NCI-H526 treated with DMSO at 0.1 percent for 48 hours (cell line): ENCODE results near the gene IGFBP5.

ENCODE experiments used
- DNase-seq: peaks from one replicate; lab custom pipeline; 2025; lab: John Stamatoyannopoulos, UW

Gene IGFBP5

GRCh38 chr2:216664593-216665034 is 30.7 kb downstream of the IGFBP5 start:
- no peak for DNase-seq

GRCh38 chr2:216663846-216664245 is 31.5 kb downstream of the IGFBP5 start:
- DNase-seq: no peak

DNA sequence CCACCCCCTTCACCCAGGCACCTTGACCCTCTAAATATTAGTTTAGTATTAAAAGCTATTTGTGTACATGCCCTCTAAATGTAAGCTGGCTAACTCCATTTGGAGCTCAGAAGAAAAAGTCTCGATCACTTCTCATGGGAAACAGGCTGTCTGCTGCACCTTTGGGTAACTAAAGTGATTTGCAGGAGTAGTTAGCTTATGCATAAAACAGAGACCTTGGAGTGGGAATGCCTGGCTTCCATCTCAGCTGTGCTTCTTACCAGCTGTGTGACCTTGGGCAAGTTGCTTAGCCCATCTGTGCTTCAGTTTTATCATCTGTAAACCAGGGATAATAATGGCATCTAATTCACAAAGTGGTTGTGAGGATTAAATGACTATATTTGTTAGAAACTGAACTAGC is 32.2 kb downstream of the IGFBP5 start:
- DNase-seq: no peak

GRCh38 chr2:216661639-216662375 is 33.5 kb downstream of the IGFBP5 start:
- no peak for DNase-seq

- DNase-seq: no peak
Observed at GRCh38 chr2:216661051-216661450, 34.3 kb downstream of the IGFBP5 start.

DNA sequence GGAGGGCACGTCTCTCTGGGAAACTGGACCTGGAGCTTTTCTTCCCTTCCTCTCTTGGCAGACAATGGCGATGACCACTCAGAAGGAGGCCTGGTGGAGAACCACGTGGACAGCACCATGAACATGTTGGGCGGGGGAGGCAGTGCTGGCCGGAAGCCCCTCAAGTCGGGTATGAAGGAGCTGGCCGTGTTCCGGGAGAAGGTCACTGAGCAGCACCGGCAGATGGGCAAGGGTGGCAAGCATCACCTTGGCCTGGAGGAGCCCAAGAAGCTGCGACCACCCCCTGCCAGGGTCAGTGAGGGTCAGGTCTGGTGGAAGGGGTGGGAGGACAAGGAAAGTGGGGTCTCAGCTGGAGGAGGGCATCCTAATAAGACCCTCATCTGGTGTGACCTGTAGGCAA is 34.9 kb downstream of the IGFBP5 start:
- no peak for DNase-seq

DNA sequence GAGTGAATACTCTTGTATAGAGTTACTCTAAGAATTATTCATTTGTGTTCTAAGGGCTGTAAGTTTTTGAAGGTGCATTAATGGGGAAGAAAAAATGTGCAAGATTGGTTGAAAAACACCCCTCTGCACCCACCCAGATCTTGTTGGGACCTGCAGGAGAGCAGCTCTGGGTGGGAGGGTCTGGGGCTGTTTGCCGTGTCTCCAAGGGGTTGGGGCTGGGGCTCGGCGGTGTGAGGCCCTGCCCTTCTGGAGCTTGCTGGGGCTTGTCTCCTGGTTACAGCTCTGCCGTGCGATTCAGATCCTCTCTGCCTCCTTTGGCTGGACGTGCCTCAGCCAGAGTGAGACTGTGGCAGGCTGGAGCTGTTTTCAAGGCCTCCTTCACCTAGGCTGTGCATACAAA is 36.1 kb downstream of the IGFBP5 start:
- no peak for DNase-seq

- no peak for DNase-seq
Observed at GRCh38 chr2:216658757-216659156, 36.6 kb downstream of the IGFBP5 start.

DNA sequence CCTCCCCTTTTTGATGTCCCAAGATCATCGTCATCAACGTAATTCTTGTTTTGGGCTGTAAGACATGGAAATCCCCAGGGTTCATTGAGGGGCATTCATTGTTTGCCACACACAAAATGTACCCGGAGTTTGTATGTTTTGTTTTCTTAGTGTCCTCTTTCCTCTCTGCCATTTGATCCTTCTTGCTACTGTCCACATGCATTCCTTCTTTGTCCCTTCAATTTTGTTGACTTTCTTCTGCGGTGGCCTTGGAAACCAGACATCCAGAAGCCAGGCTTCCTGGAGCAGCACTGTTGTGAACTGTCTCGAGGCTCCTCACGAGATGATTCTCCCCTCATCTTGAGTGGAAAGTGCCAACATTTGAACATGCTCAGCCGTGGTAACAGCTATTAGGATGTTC is 37.4 kb downstream of the IGFBP5 start:
- no peak for DNase-seq

- no peak for DNase-seq
Observed at GRCh38 chr2:216657086-216657855, 38.1 kb downstream of the IGFBP5 start.

GRCh38 chr2:216654528-216655052 is 40.8 kb downstream of the IGFBP5 start:
- no peak for DNase-seq

- no peak for DNase-seq
Observed at GRCh38 chr2:216653931-216654365, 41.4 kb downstream of the IGFBP5 start.

DNA sequence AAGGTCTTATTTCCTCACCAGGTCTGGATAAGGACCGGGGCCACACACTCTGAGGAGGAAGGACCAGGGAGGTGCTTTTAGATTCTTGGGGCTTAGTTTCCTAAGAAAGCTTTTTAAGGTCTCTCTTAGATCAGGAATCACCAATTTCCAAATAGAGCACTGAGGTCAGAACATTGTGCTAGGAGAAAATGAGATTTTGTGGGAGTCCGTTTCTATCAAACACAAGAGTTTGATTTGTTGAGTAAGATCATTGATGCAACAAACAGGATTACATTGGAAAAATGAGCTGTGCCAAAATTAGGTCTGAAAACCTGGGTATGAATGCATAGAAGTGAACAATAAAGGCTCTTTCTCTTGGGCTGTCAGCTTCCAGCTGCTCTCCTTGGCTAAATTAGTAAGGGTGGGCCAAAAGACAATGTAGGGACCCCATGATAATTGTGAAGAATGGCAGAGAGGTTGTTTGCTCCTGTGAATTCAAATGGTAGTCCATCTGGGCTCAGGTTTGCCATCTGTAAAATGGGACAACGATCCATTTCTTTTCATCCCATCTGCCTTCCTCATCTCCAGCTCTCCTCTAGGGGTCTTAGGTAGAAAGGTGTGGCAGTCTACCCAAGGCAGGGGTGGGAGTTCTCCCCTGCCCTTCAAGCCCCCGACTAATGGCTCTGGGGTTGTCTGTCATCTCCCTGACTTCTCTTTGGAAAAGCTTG is 42.1 kb downstream of the IGFBP5 start:
- no peak for DNase-seq

GRCh38 chr2:216652566-216652965 is 42.8 kb downstream of the IGFBP5 start:
- DNase-seq: no peak

- DNase-seq: no peak
Observed at GRCh38 chr2:216651351-216651881, 43.9 kb downstream of the IGFBP5 start.

DNA sequence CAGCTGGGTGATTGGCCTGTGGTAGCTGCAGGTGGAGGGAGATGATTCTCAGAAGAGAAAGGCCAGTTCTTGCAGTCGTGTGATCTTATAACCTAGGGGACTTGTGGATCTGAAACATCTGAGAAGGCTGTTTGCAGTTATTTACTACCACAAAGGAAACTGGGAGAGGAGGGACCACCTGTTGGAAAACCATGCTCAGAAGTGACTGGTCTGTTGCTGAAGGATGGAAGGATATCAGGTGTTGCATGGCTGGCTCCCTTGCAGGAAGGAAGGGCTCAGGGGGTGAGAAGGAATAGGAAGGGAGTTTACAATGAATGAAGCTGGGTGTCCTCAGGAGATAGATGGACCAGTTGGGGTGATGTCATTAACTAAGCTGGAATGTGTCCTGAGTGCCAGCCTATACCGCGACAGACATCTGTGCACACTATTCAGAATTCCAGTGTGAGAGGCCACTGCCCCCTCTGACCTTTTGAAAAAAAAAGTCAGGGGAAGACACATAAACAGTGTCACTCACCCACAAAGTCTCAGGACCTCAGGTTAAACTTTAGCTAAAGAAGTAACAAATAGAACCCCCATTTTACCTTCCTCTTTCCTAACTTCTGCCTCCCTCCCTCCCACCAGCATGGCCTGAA is 44.6 kb downstream of the IGFBP5 start:
- no peak for DNase-seq

DNA sequence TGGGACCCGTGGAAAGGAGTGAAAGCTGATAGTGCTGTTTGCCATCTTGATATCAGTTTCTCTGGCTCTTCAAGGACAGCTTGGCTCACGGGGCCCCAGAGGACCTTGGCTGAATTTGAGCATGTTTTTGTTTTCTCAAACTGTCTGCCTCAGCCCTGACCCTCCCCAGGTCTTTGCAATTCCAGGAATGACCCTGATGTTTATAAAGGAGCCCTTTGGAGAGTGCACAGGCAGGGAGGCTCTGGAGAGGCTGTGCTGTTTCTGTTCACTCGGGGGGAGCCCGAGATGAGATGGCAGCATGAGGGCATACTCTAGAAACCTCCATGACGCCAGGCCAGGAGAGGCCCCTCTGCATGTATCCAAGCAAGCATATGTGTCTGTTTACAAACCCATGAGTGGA is 45.8 kb downstream of the IGFBP5 start:
- no peak for DNase-seq

DNA sequence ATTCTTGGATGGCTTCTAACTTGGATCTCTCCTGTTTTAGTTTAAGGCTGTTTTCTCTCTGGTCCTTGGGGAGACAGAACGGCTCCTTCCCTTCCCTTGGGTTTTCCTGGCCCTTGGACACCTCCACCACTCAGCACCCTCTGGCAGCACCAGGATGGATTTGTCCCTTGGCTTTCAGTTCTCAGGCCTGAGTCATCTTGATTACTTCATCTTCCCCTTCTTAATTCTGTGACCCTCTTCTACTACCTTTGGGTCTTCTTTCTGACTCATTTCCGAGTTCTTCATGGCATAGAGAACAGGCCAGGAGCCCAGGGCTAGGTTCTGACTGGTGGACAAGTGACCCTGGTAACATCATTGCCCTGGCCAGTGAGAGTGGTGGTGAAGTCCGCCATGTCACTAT is 47.2 kb downstream of the IGFBP5 start:
- no peak for DNase-seq

GRCh38 chr2:216646116-216646515 is 49.2 kb downstream of the IGFBP5 start:
- no peak for DNase-seq

DNA sequence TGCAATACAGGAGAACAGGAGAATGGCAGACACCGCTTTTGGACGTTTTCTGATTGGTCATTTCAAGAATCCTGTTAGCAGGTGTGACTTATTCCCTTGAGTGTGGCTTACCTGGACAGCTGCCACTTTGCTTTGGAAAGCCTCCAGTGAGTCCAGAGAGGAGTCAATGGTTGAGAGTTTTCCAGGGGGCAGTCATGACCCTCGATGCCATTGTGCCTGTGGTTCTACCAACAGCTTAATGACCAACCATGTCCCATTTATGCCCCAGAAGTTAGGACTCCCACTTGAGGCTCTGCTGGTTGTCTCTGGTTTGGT is 49.8 kb downstream of the IGFBP5 start:
- no peak for DNase-seq

DNA sequence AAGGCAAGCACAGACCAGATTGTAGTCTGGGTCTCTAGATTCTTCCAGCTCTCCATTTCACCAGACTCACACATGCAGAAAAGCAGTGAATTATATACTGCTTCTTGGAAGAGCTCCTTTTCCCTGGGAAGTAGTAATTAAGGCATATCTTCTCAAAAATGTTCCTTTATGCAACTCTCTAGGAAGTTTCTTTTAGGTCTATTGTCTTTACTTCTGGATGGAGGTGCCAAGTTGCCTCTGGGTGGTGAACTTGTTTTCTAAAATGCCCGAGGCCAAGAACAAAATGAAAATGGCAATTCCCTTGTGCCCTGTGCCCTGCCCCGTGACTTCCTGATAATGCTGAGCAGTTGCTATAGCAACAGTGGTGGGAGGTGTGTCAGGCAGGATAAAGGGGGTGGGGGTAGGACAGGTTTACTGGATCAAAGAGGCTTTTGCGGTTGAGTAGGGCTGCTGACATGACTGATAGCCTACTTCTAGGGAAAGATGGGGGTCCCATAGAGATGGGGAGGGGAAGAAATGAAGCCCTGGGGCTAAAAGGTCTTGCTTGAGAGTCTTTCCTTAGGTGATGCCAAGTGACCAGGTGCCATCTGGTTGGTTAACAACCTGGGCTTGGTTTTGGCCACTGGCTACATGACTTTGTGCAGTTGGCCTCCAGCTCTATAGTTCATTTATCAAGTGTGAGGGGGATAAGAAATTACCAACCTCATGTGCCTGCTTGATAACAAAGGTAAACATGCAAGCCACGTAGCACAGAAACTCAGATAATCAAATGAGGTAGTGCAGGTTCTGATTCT is 50.3 kb downstream of the IGFBP5 start:
- no peak for DNase-seq
